NCI-H2171 (cell line): ENCODE data around the gene CHPF2.
A peak's percentile ranks its signal among the peaks of the same experiment; 100 is the strongest.

Experiments
- DNase-seq: peaks from one replicate; lab custom pipeline; 2025; lab: John Stamatoyannopoulos, UW

Gene CHPF2

GRCh38 chr7:151235091-151235787 lies 3.0 kb downstream of the CHPF2 start:
- no peak for DNase-seq

GRCh38 chr7:151236406-151236805 lies 4.1 kb downstream of the CHPF2 start:
- no peak for DNase-seq

GRCh38 chr7:151237244-151238189 lies 5.2 kb downstream of the CHPF2 start:
- no peak for DNase-seq

GRCh38 chr7:151238190-151238810 lies 6.0 kb downstream of the CHPF2 start:
- DNase-seq = no peak

GRCh38 chr7:151238924-151239836 lies 6.9 kb downstream of the CHPF2 start:
- no peak for DNase-seq

- DNase-seq = no peak
These were observed 7.7 kb downstream of the CHPF2 start for GRCh38 chr7:151239837-151240459.

GRCh38 chr7:151240536-151240935 lies 8.3 kb downstream of the CHPF2 start:
- no peak for DNase-seq

- no peak for DNase-seq
These were observed 8.9 kb downstream of the CHPF2 start for GRCh38 chr7:151240942-151241754.

GRCh38 chr7:151241755-151242096 lies 9.4 kb downstream of the CHPF2 start:
- DNase-seq = no peak

GRCh38 chr7:151242159-151243044 lies 10.1 kb downstream of the CHPF2 start:
- DNase-seq = no peak

- no peak for DNase-seq
These were observed 10.7 kb downstream of the CHPF2 start for GRCh38 chr7:151243045-151243349.

- peak; percentile 59 for DNase-seq
These were observed 11.3 kb downstream of the CHPF2 start for GRCh38 chr7:151243408-151244195.

GRCh38 chr7:151244196-151244840 lies 12.0 kb downstream of the CHPF2 start:
- no peak for DNase-seq

GRCh38 chr7:151244841-151245346 lies 12.6 kb downstream of the CHPF2 start:
- DNase-seq = peak; percentile 24

GRCh38 chr7:151245360-151246101 lies 13.2 kb downstream of the CHPF2 start:
- no peak for DNase-seq

- DNase-seq = no peak
These were observed 14.0 kb downstream of the CHPF2 start for GRCh38 chr7:151246102-151246850.
